Pancreas (tissue), 10 donors: Measurements from ENCODE around the gene ATG2B. TPM values are rescaled to one million over a fixed set of nuclear protein-coding genes. Genes with fewer than 3 reads are reported as not detected.

Experiments used
- ATAC-seq, 4 donors: fragments of 200-7000 bp; cut with Tn5 transposase; one replicate each; pipeline versions ENCODE4 v1.8.0 to v1.9.1; 2020; ENCODE audit warnings: mild to moderate bottlenecking in 4 of 4, moderate library complexity in 4 of 4
- DNase-seq, 6 donors: peaks; one replicate each; pipeline ENCODE4 v3.0.0-alpha.2; 2020
- FAIRE-seq: peaks from 2 replicates; lab custom pipeline; 2012; peaks lifted over from hg19 to GRCh38; lab: Jason Lieb, UNC
- H3K27ac ChIP-seq, 4 donors: fragments of 200-600 bp; sonication (generic); 1 replicate in 3 of 4; 2 replicates in 1 of 4; pipeline versions ENCODE4 v1.5.0 to v1.8.0; 2020
- H3K27me3 ChIP-seq, 4 donors: fragments of 200-600 bp; one replicate each; pipeline ENCODE4 v1.8.0; 2021
- H3K36me3 ChIP-seq, 3 donors: fragments of 200-600 bp; sonication (generic) in 1 of 3; one replicate each; pipeline versions ENCODE4 v1.5.0 to v1.8.0; 2020 to 2021
- H3K4me1 ChIP-seq, 3 donors: fragments of 200-600 bp; one replicate each; pipeline ENCODE4 v1.8.0; 2021
- H3K4me3 ChIP-seq, 4 donors: fragments of 200-600 bp; sonication (generic) in 2 of 4; one replicate each; pipeline versions ENCODE4 v1.5.0 to v1.8.0; 2020 to 2021
- H3K9me3 ChIP-seq, 4 donors: fragments of 200-600 bp; one replicate each; pipeline ENCODE4 v1.8.0; 2021
- WGBS, 2 donors: extraction: QIAGEN DNeasy Blood & Tissue Kit; methylation state at CpG; one replicate each; pipeline ENCODE4 v1.1.7; 2013; 5-methylcytosine and 5-hydroxymethylcytosine counted together
- intact Hi-C, 3 donors: fragments of 100-400 bp; cut with DNase I; formaldehyde crosslinking; loops; one replicate each; pipeline versions ENCODE4 v1.11.1 to v1.14.2; 2022
- polyA plus RNA-seq, 2 donors: library from polyadenylated mRNA; stranded (reverse); fragments of 200-250 nt; gene quantifications; one replicate each; pipeline ENCODE4 v1.2.3, GENCODE V29; 2013
- total RNA-seq, 6 donors: library from RNA; stranded (reverse); fragmentation: NEBNext Ultra II Directional in 4 of 6; extraction: Animal tissue kit (Norgen Biotek cat#: 25700) in 4 of 6; gene quantifications; one replicate each; pipeline versions ENCODE4 v1.2.1 to v1.2.4, GENCODE V29; 2021 to 2023
- TF ChIP-seq, protein P1 (sequence below), 4 donors: fragments of 200-600 bp; sonication (generic) in 3 of 4; IDR thresholded peaks; one replicate each; pipeline versions ENCODE4 v1.5.0 to v1.8.0; 2021; ENCODE audit warnings: antibody characterized with exemption in 4 of 4
- donor health status: healthy with polysubstance abuse.
- donor health status: DM: no; HTN: no; CAD: no; lungs with moderate emphysema.
- donor health status: DM: no; HTN: no; CAD: no.
- donor health status: control.
- donor health status: control.
- donor health status: Bipolar disorder and iron deficiency.
- donor health status: DM: yes; HTN: yes; CAD: no.
- donor health status: DM: no; HTN: no; CAD: no.
- donor health status: DM: no; HTN: no; CAD: no.
- donor health status: DM: yes; HTN: yes; CAD: no.

Gene ATG2B
- total and polyA plus RNA-seq, 8 donors, result 7.4 to 23.4 (median 19.7) TPM

GRCh38 chr14:96407935-96408570 is 44.9 kb upstream of the ATG2B start:
- FAIRE-seq, result no peak

DNA sequence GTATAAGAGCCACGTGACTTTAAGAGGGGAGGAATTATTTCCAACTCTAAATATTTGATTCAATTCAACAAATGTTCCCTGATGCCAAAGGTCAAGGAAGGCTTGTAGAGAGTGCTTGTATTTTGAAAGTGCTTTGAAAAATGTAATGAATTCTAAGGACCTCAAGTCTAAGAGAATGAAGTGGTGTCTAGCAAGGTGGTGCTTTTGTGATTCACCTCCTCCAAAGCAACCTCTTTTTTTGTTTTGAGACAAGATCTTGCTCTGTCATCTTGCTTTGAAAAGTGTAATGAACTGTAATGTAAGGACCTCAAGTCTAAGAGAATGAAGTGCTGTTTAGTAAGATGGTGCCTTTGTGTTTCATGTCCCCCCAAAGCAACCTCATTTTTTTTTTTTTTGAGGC is 42.5 kb upstream of the ATG2B start:
- Histone ChIP-seq H3K9me3 (no peaks in the 10 kb centered on the region), H3K4me1 (no peaks in the 10 kb centered on the region), H3K36me3 (no peaks in the 10 kb centered on the region), H3K27ac (no peak overlapping the region), H3K27me3 (no peaks in the 10 kb centered on the region), H3K4me3 (no peak overlapping the region)
- FAIRE-seq (no peak), DNase-seq (no peak), ATAC-seq (no peak)
- intact Hi-C loops, result no loop called here
- WGBS, 2 donors, result 73% methylated on average over 1 of the region's 1 CpG
- TF ChIP-seq, protein P1, sequence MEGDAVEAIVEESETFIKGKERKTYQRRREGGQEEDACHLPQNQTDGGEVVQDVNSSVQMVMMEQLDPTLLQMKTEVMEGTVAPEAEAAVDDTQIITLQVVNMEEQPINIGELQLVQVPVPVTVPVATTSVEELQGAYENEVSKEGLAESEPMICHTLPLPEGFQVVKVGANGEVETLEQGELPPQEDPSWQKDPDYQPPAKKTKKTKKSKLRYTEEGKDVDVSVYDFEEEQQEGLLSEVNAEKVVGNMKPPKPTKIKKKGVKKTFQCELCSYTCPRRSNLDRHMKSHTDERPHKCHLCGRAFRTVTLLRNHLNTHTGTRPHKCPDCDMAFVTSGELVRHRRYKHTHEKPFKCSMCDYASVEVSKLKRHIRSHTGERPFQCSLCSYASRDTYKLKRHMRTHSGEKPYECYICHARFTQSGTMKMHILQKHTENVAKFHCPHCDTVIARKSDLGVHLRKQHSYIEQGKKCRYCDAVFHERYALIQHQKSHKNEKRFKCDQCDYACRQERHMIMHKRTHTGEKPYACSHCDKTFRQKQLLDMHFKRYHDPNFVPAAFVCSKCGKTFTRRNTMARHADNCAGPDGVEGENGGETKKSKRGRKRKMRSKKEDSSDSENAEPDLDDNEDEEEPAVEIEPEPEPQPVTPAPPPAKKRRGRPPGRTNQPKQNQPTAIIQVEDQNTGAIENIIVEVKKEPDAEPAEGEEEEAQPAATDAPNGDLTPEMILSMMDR (IDR thresholded peaks at IDR 0.05), result no peak

More at GRCh38 chr14:96407935-96408570, 44.9 kb upstream of the ATG2B start:
- no peaks in the 10 kb centered on the region for H3K4me1 ChIP-seq
- 51 to 61% methylated on average over 3 of the region's 3 CpGs for WGBS, 2 donors
- DNase-seq, result no peak
- no peak for ATAC-seq
- H3K36me3 ChIP-seq, result no peaks in the 10 kb centered on the region
- no peaks in the 10 kb centered on the region for H3K27me3 ChIP-seq
- no peak overlapping the region for H3K4me3 ChIP-seq
- H3K27ac ChIP-seq, result no peak overlapping the region
- intact Hi-C loops, result no loop called here
- no peaks in the 10 kb centered on the region for H3K9me3 ChIP-seq
- TF ChIP-seq, protein P1 (IDR thresholded peaks at IDR 0.05), result no peak

GRCh38 chr14:96403409-96403808 is 40.3 kb upstream of the ATG2B start:
- FAIRE-seq, result no peak
- Histone ChIP-seq H3K9me3 (no peaks in the 10 kb centered on the region), H3K4me3 (no peak overlapping the region), H3K4me1 (no peaks in the 10 kb centered on the region), H3K27me3 (no peaks in the 10 kb centered on the region), H3K27ac (no peak overlapping the region), H3K36me3 (no peaks in the 10 kb centered on the region)
- TF ChIP-seq, protein P1 (IDR thresholded peaks at IDR 0.05), result no peak
- no peak for ATAC-seq
- no peak for DNase-seq
- intact Hi-C loops, result no loop called here
- WGBS, 2 donors, result 75 to 84% methylated on average over 3 of the region's 3 CpGs

- no peak for ATAC-seq
- TF ChIP-seq, protein P1 (IDR thresholded peaks at IDR 0.05), result no peak
- intact Hi-C loops, result no loop called here
- Histone ChIP-seq H3K9me3 (no peaks in the 10 kb centered on the region), H3K4me3 (no peak overlapping the region), H3K27ac (no peak overlapping the region), H3K36me3 (no peaks in the 10 kb centered on the region), H3K4me1 (no peaks in the 10 kb centered on the region), H3K27me3 (no peaks in the 10 kb centered on the region)
- WGBS, 2 donors, result 65 to 79% methylated on average over 5 of the region's 5 CpGs
- DNase-seq, result no peak
- FAIRE-seq, result no peak
Measured at GRCh38 chr14:96400495-96400894, 37.4 kb upstream of the ATG2B start.

GRCh38 chr14:96399405-96399804 is 36.3 kb upstream of the ATG2B start:
- Histone ChIP-seq H3K36me3 (no peaks in the 10 kb centered on the region), H3K27me3 (no peaks in the 10 kb centered on the region), H3K27ac (no peak overlapping the region), H3K4me3 (no peak overlapping the region), H3K9me3 (no peaks in the 10 kb centered on the region), H3K4me1 (no peaks in the 10 kb centered on the region)
- 80 to 86% methylated on average over 9 of the region's 9 CpGs for WGBS, 2 donors
- TF ChIP-seq, protein P1 (IDR thresholded peaks at IDR 0.05), result no peak
- ATAC-seq (no peak), DNase-seq (no peak), FAIRE-seq (no peak)
- intact Hi-C loops, result no loop called here
